IMR-90 (cell line): ENCODE data around the gene MYEOV.

Experiments used
- CEBPB ChIP-seq: IDR thresholded peaks from 2 replicates; pipeline ENCODE4 v1.6.1; 2012; ENCODE audit warnings: low read depth, low read length, improper control_type of control experiment
- CHD1 ChIP-seq: IDR thresholded peaks from 2 replicates; pipeline ENCODE4 v1.6.1; 2012; ENCODE audit warnings: low read depth, low read length, improper control_type of control experiment
- CTCF ChIP-seq: conservative IDR thresholded peaks from 2 replicates; pipeline ENCODE4 v1.5.1; 2012; ENCODE audit warnings: mild to moderate bottlenecking, low read depth, low read length, improper control_type of control experiment
- ELK1 ChIP-seq: fragments of 150-350 bp; IDR thresholded peaks from 2 replicates; pipeline ENCODE4 v1.6.1; 2016; ENCODE audit warnings: low read depth, mild to moderate bottlenecking, low read length, moderate library complexity, borderline replicate concordance
- FOS ChIP-seq: fragments of 150-350 bp; IDR thresholded peaks from 2 replicates; pipeline ENCODE4 v1.6.1; 2016; ENCODE audit warnings: low read depth, low read length
- MAFK ChIP-seq: IDR thresholded peaks from 2 replicates; pipeline ENCODE4 v1.6.1; 2012; ENCODE audit warnings: low read depth, low read length, improper control_type of control experiment
- MXI1 ChIP-seq: IDR thresholded peaks from 2 replicates; pipeline ENCODE4 v1.6.1; 2012; ENCODE audit warnings: low read depth, mild to moderate bottlenecking, low read length, moderate library complexity, borderline replicate concordance
- POLR2A ChIP-seq: IDR thresholded peaks from 2 replicates; pipeline ENCODE4 v1.6.1; 2012; ENCODE audit warnings: mild to moderate bottlenecking, low read depth, low read length
- RAD21 ChIP-seq: IDR thresholded peaks from 2 replicates; pipeline ENCODE4 v1.6.1; 2012; ENCODE audit warnings: low read length, improper control_type of control experiment
- RCOR1 ChIP-seq: IDR thresholded peaks from 2 replicates; pipeline ENCODE4 v1.6.1; 2012; ENCODE audit warnings: mild to moderate bottlenecking, low read length, improper control_type of control experiment; ENCODE audit not compliant: insufficient replicate concordance
- RFX5 ChIP-seq: IDR thresholded peaks from 2 replicates; pipeline ENCODE4 v1.8.0; 2012; ENCODE audit warnings: low read depth, mild to moderate bottlenecking, low read length, moderate library complexity
- SMC3 ChIP-seq: fragments of 150-350 bp; IDR thresholded peaks from 2 replicates; pipeline ENCODE4 v1.6.1; 2016; ENCODE audit warnings: low read depth, mild to moderate bottlenecking, antibody characterized with exemption, low read length, moderate library complexity
- USF2 ChIP-seq: fragments of 150-350 bp; IDR thresholded peaks from 2 replicates; pipeline ENCODE4 v1.6.1; 2017; ENCODE audit warnings: mild to moderate bottlenecking, antibody characterized with exemption, low read length, low read depth

- no peak for TF ChIP-seq CTCF
- no peak for TF ChIP-seq SMC3
- no peak for TF ChIP-seq POLR2A
- TF ChIP-seq RFX5: no peak
- TF ChIP-seq ELK1: no peak
- no peak for TF ChIP-seq RAD21
- no peak for TF ChIP-seq FOS
- TF ChIP-seq CHD1: no peak
- TF ChIP-seq RCOR1: no peak
- TF ChIP-seq MXI1: no peak
- TF ChIP-seq CEBPB: no peak
- no peak for TF ChIP-seq USF2
- no peak for TF ChIP-seq MAFK
These were observed 20.0 kb downstream of the MYEOV start for GRCh38 chr11:69313992-69314391.
